HepG2 (cell line): ENCODE measurements around the gene CAPN8. TPM values are rescaled to one million over a fixed set of nuclear protein-coding genes. Genes with fewer than 3 reads are reported as not detected.
A peak's percentile ranks its signal among the peaks of the same experiment; 100 is the strongest.

ENCODE experiments used
- ARID2 ChIP-seq: sonication (generic); formaldehyde crosslinking; IDR thresholded peaks from 2 replicates; pipeline ENCODE4 v1.8.1; 2022; ENCODE audit warnings: mild to moderate bottlenecking, missing genetic modification reagents, borderline replicate concordance
- CHD4 ChIP-seq: fragments of 200-600 bp; sonication (generic); IDR thresholded peaks from 2 replicates; pipeline ENCODE4 v1.7.0; 2017; ENCODE audit warnings: mild to moderate bottlenecking, low read length, borderline replicate concordance
- E2F5 ChIP-seq: sonication (generic); formaldehyde crosslinking; conservative IDR thresholded peaks from 2 replicates; pipeline ENCODE4 v1.4.0; 2020; ENCODE audit warnings: missing genetic modification reagents
- GABPB1 ChIP-seq: IDR thresholded peaks from 2 replicates; pipeline ENCODE4 v1.6.1; 2016; ENCODE audit warnings: mild to moderate bottlenecking, missing genetic modification reagents, moderate library complexity, missing compliant biosample characterization
- HINFP ChIP-seq: sonication (generic); formaldehyde crosslinking; IDR thresholded peaks from 2 replicates; pipeline ENCODE4 v1.4.0; 2020; ENCODE audit warnings: low read depth, mild to moderate bottlenecking, missing genetic modification reagents
- JUND ChIP-seq: sonication (generic); formaldehyde crosslinking; IDR thresholded peaks from 2 replicates; pipeline ENCODE4 v1.8.0; 2022; ENCODE audit warnings: mild to moderate bottlenecking, missing genetic modification reagents
- KMT2A ChIP-seq: sonication (generic); formaldehyde crosslinking; IDR thresholded peaks from 2 replicates; pipeline ENCODE4 v1.4.0; 2020; ENCODE audit warnings: missing genetic modification reagents
- NCOA1 ChIP-seq: sonication (generic); formaldehyde crosslinking; IDR thresholded peaks from 2 replicates; pipeline ENCODE4 v1.9.0; 2021; ENCODE audit warnings: missing genetic modification reagents
- NFE2L1 ChIP-seq: sonication (generic); formaldehyde crosslinking; IDR thresholded peaks from 2 replicates; pipeline ENCODE4 v1.4.0; 2020; ENCODE audit warnings: missing genetic modification reagents, mild to moderate bottlenecking, borderline replicate concordance
- NPAS2 ChIP-seq: sonication (generic); formaldehyde crosslinking; IDR thresholded peaks from 2 replicates; pipeline ENCODE4 v1.8.0; 2022; ENCODE audit warnings: mild to moderate bottlenecking, missing genetic modification reagents, borderline replicate concordance
- PRMT3 ChIP-seq: sonication (generic); formaldehyde crosslinking; IDR thresholded peaks from 2 replicates; pipeline ENCODE4 v1.8.1; 2022; ENCODE audit warnings: low read depth, mild to moderate bottlenecking, moderate library complexity, missing genetic modification reagents, borderline replicate concordance
- SALL2 ChIP-seq: sonication (generic); formaldehyde crosslinking; IDR thresholded peaks from 2 replicates; pipeline ENCODE4 v1.8.1; 2023; ENCODE audit warnings: mild to moderate bottlenecking, missing genetic modification reagents, inconsistent platforms
- ZNF558 ChIP-seq: sonication (generic); formaldehyde crosslinking; IDR thresholded peaks from 2 replicates; pipeline ENCODE4 v1.9.0; 2022; ENCODE audit warnings: mild to moderate bottlenecking, missing genetic modification reagents, borderline replicate concordance
- ZNF570 ChIP-seq: sonication (generic); formaldehyde crosslinking; IDR thresholded peaks from 2 replicates; pipeline ENCODE4 v1.4.0; 2020; ENCODE audit warnings: mild to moderate bottlenecking, missing genetic modification reagents, borderline replicate concordance
- ZNF629 ChIP-seq: sonication (generic); formaldehyde crosslinking; conservative IDR thresholded peaks from 2 replicates; pipeline ENCODE4 v1.5.0; 2020; ENCODE audit warnings: missing genetic modification reagents
- ZNF788 ChIP-seq: sonication (generic); formaldehyde crosslinking; IDR thresholded peaks from 2 replicates; pipeline ENCODE4 v1.5.0; 2020; ENCODE audit warnings: mild to moderate bottlenecking, missing genetic modification reagents, borderline replicate concordance
- ZNF883 ChIP-seq: sonication (generic); formaldehyde crosslinking; IDR thresholded peaks from 2 replicates; pipeline ENCODE4 v1.5.1; 2020; ENCODE audit warnings: mild to moderate bottlenecking, missing genetic modification reagents; ENCODE audit errors: not compliant biosample characterization
- polyA plus RNA-seq, 8 experiments: library from polyadenylated mRNA; depleted of rRNA in 3 of 8; stranded (reverse) in 7 of 8; unstranded in 1 of 8; fragments of >200 nt; fragmentation: Illumina TruSeq in 4 of 8; extraction: Trizol in 4 of 8; gene quantifications; 2 replicates each; pipeline versions ENCODE4 v1.2.1 to v1.2.3, GENCODE V29; 2011 to 2016; ENCODE audit warnings: low read depth in 4 of 8, missing spikeins in 1 of 8, mixed read lengths in 1 of 8; ENCODE audit not compliant: insufficient read depth in 1 of 8
- total RNA-seq, 5 experiments: library from RNA; depleted of rRNA; stranded (reverse); fragments of >200 nt; fragmentation: Illumina TruSeq; extraction: Trizol; gene quantifications; 2 replicates each; pipeline ENCODE4 v1.2.3, GENCODE V29; 2016; ENCODE audit warnings: low read depth in 1 of 5
- TF ChIP-seq, protein P1 (sequence below): IDR thresholded peaks from 2 replicates; pipeline ENCODE4 v1.6.1; 2016; ENCODE audit warnings: mild to moderate bottlenecking
- TF ChIP-seq, protein P2 (sequence below): IDR thresholded peaks from 2 replicates; pipeline ENCODE4 v1.6.1; 2016; ENCODE audit warnings: missing compliant biosample characterization, missing genetic modification reagents, borderline replicate concordance

Gene CAPN8
- total and polyA plus RNA-seq, 2 of the 13 experiments (the other 11 are each of a cell fraction or from before 2014, with no cell fraction given), result 0.20 to 0.25 TPM

GRCh38 chr1:223712194-223712849, 46.8 kb upstream of the CAPN8 start, which contains the start of gene CAPN2 (continued):
- peak; percentile 71; the same call in 1 of the 2 replicates for TF ChIP-seq ZNF558 (CRISPR knock-in tag)
- TF ChIP-seq ZNF883 (CRISPR knock-in tag), result peak; percentile 51
- TF ChIP-seq CHD4, result 0 out of 2 replicates have a peak, but pooled peaks have one; percentile 12
- TF ChIP-seq ARID2 (CRISPR knock-in tag), result no peak
- TF ChIP-seq, protein P1, sequence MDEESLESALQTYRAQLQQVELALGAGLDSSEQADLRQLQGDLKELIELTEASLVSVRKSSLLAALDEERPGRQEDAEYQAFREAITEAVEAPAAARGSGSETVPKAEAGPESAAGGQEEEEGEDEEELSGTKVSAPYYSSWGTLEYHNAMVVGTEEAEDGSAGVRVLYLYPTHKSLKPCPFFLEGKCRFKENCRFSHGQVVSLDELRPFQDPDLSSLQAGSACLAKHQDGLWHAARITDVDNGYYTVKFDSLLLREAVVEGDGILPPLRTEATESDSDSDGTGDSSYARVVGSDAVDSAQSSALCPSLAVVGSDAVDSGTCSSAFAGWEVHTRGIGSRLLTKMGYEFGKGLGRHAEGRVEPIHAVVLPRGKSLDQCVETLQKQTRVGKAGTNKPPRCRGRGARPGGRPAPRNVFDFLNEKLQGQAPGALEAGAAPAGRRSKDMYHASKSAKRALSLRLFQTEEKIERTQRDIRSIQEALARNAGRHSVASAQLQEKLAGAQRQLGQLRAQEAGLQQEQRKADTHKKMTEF (CRISPR knock-in tag), result no peak
- TF ChIP-seq PRMT3, result peak; percentile 87
- peak; percentile 43; the same call in 1 of the 2 replicates for TF ChIP-seq KMT2A (CRISPR knock-in tag)
- TF ChIP-seq NFE2L1, result no peak
- no peak for TF ChIP-seq ZNF629
- TF ChIP-seq ZNF570 (CRISPR knock-in tag), result no peak
- TF ChIP-seq, protein P2, sequence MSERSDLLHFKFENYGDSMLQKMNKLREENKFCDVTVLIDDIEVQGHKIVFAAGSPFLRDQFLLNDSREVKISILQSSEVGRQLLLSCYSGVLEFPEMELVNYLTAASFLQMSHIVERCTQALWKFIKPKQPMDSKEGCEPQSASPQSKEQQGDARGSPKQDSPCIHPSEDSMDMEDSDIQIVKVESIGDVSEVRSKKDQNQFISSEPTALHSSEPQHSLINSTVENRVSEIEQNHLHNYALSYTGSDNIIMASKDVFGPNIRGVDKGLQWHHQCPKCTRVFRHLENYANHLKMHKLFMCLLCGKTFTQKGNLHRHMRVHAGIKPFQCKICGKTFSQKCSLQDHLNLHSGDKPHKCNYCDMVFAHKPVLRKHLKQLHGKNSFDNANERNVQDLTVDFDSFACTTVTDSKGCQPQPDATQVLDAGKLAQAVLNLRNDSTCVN, result no peak
- peak; percentile 39; the same call in 1 of the 2 replicates for TF ChIP-seq HINFP (CRISPR knock-in tag)
- no peak for TF ChIP-seq SALL2 (CRISPR knock-in tag)
- TF ChIP-seq NPAS2 (CRISPR knock-in tag), result no peak
- no peak for TF ChIP-seq ZNF788 (CRISPR knock-in tag)
- no peak for TF ChIP-seq E2F5 (CRISPR knock-in tag)
- TF ChIP-seq JUND (CRISPR knock-in tag), result 0 out of 2 replicates have a peak, but pooled peaks have one; percentile 12
- TF ChIP-seq NCOA1 (CRISPR knock-in tag), result no peak
- TF ChIP-seq GABPB1, result peak; percentile 41; the same call in 1 of the 2 replicates
